Stimulated activated CD8-positive, alpha-beta memory T cell treated with anti-CD3 and anti-CD28 coated beads, Interleukin-4, amount 100 ng/mL, for 4 hours (primary cell): Measurements from ENCODE around the gene ZSCAN31.
"Not testable (repeated sequence)": the region's sequence is repeated elsewhere in the genome, so short reads cannot be mapped to it uniquely, and the experiment has no call there.

Experiments
- DNase-seq, 2 donors: peaks; one replicate each; pipeline ENCODE4 v3.0.0-alpha.2; 2020; ENCODE audit warnings: low read depth in 2 of 2, low spot score in 1 of 2

ZSCAN31 gene

GRCh38 chr6:28323813-28324424 is 12.0 kb downstream of the ZSCAN31 start:
- no peak for DNase-seq

GRCh38 chr6:28322661-28323060 is 13.3 kb downstream of the ZSCAN31 start:
- no peak for DNase-seq

DNA sequence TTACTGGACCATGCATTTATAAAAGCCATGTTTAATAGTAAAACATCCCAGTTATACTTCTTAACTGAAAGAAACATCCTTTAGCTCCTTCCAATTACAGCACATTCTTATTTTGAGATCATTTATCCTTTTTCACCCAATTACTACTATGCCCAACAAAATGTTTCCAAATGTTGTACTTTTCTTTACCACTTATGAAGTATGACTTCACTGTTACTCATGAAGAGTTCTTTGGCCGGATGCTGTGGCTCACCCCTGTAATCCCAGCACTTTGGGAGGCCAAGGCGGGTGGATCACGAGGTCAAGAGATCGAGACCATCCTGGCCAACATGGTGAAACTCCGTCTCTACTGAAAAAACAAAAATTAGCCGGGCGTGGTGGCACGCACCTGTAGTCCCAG is 18.1 kb downstream of the ZSCAN31 start:
- not testable (repeated sequence) for DNase-seq

- DNase-seq = no peak
Observed at GRCh38 chr6:28315628-28316027, 20.3 kb downstream of the ZSCAN31 start.

DNA sequence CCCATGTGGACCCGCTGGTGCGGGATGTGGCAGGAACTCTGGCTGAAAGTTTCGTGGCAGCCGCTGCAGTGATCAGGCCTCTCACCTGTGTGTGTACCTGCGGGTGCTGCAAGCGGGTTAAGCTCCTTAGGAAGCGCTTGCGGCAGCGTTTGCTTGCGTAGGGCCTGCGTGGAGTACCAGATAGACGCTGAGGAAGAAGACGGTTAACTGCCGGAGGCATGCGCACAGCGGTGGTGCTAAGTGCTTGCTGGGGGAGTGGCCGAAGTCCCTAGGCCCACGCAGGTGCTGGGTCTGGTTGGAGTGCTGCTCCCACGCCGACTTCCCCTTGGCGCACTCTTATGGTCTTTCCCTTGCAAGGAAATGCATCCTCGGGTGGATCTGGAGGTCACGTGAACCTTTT is 23.0 kb downstream of the ZSCAN31 start:
- DNase-seq = no peak

- no peak for DNase-seq
Observed at GRCh38 chr6:28311139-28311823, 24.7 kb downstream of the ZSCAN31 start.

DNA sequence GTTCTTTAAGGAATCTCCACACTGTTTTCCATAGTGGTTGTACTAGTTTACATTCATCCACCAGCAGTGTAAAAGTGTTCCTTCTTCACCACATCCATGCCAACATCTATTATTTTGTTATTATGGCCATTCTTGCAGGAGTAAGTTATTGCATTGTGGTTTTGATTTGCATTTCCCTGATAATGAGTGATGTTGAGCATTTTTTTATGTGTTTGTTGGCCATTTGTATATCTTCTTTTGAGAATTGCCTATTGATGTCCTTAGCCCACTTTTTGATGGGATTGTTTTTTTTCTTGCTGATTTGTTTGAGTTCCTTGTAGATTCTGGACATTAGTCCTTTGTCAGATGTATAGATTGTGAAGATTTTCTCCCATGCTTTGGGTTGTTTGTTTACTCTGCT is 29.6 kb downstream of the ZSCAN31 start:
- DNase-seq = not testable (repeated sequence)

GRCh38 chr6:28303570-28303969 is 32.4 kb downstream of the ZSCAN31 start:
- no peak for DNase-seq

DNA sequence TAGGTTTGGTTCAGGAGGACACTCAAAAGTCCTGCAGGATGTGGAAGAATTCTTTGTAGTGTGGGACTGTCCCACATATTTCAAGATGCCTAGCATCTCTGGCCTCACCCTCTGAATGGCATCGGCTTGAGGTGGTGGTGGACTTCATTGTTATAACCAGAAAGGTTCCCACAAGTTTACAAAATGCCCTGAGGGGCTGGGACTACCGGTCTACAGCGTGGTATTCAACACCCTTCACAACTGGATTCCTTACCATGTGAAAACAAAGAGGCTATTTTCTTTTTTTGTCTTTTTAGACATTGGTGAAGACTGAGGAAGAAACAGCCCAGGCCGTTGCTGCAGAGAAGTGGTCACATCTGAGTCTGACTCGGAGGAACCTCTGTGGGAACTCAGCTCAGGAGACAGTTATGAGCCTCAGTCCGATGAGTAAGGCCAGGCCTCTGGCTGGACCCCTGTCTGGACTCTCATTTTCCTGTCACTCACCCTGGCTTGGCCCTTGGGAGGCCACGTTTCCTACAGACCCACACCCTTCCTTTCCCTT is 39.4 kb downstream of the ZSCAN31 start:
- no peak for DNase-seq

GRCh38 chr6:28295326-28295725 is 40.6 kb downstream of the ZSCAN31 start:
- no peak for DNase-seq

DNA sequence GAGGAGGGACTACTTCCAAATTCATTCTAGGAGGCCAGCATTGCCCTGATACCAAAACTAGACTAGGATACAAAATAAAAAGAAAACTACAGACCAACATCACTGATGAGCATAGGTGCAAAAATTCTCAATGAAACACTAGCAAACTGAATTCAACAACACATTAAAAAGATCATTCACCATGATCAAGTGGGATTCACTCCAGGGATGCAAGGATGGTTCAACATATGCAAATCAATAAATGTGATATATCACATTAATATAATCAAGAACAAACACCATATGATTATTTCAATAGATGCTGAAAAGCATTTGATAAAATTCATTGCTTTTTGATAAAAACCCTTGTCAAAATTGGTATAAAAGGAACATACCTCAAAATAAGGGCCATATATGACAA is 44.4 kb downstream of the ZSCAN31 start:
- DNase-seq = no peak

GRCh38 chr6:28282926-28283325 is 53.0 kb downstream of the ZSCAN31 start:
- DNase-seq = no peak

- no peak for DNase-seq
Observed at GRCh38 chr6:28281288-28282064, 54.5 kb downstream of the ZSCAN31 start, which contains the start of gene PGBD1. PGBD1 (plus strand) TSS chr6:28281572; CDS start chr6:28283814, 2,242 bp downstream.

DNA sequence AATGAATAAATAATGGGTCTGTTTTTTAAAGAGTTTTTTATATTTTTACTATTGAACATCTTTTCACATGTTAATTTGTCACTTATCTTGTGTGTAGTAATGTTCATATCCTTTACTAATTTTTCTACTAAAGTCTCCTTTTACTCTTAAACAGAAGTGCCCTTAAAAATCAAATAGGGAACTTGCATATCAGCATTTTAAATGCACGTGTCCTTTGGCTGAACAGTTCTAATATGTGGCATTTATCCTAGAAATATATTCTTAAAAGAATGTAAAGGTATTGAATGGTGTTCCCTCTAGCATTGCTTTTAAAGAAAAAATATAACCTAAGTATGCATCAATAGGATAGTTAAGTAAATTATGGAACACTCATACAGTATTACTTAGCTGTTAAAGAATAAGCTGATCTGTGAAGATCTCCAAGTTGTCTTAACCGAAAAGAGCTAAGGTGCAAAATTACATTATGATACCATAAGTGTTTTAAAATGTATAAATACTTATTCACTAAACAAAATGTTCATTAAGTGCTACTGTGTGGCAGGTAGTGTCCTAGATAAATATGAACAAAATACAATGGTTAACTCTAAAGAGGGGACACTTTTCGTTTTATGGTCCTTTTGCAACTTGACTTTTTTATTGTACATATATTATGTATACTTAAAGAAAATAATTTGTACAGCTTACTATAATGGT is 55.2 kb downstream of the ZSCAN31 start:
- no peak for DNase-seq

- no peak for DNase-seq
Observed at GRCh38 chr6:28277746-28278145, 58.2 kb downstream of the ZSCAN31 start.

DNA sequence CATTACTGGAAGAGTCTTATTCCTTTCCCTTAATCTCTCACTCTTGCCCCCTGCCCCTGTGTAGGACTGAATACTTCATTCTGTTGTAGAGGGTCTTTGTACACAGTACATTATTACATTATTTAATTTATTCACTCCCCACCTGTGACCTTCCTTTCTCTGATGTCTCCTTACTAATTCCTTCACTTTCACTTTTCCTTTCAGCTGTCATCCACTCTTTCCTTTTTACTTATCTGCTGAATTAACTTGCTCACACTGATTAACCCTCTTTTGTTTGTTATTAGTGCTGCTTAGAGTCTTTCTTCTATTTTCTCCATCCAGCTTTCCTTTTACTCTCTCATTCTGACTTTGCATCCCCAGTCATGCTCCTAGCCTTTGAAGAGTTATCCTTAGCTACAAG is 61.1 kb downstream of the ZSCAN31 start:
- no peak for DNase-seq
